ENCODE measurements around the gene GALC.

The GALC gene

GRCh38 chr14:88005978-88006851, 13.2 kb upstream of the GALC start:
- peak; percentile 85 for DNase-seq

- DNase-seq = peak; percentile 83
Observed at GRCh38 chr14:88005050-88005481, 12.1 kb upstream of the GALC start, which contains the start of gene GPR65. TSS of gene GPR65 (plus strand) at chr14:88005135. CDS start at chr14:88010848, 5,713 bp downstream.

- DNase-seq = no peak
Observed at GRCh38 chr14:88004506-88005036, 11.6 kb upstream of the GALC start.

- no peak for DNase-seq
Observed at GRCh38 chr14:88003425-88003824, 10.4 kb upstream of the GALC start.

GRCh38 chr14:88002421-88003075, 9.6 kb upstream of the GALC start:
- DNase-seq = no peak

- no peak for DNase-seq
Observed at GRCh38 chr14:87999277-87999676, 6.3 kb upstream of the GALC start.

- no peak for DNase-seq
Observed at GRCh38 chr14:87998482-87998881, 5.5 kb upstream of the GALC start.

- no peak for DNase-seq
Observed at GRCh38 chr14:87996291-87996592, 3.3 kb upstream of the GALC start.

GRCh38 chr14:87995500-87996290, 2.7 kb upstream of the GALC start:
- no peak for DNase-seq

- peak; percentile 67 for DNase-seq
Observed at GRCh38 chr14:87994974-87995373, 2.0 kb upstream of the GALC start.

GRCh38 chr14:87992346-87992717, 650 bp downstream of the GALC start:
- DNase-seq = no peak

- no peak for DNase-seq
Observed at GRCh38 chr14:87990682-87991081, 2.3 kb downstream of the GALC start.

GRCh38 chr14:87989956-87990299, 3.1 kb downstream of the GALC start:
- no peak for DNase-seq

- DNase-seq = no peak
Observed at GRCh38 chr14:87989221-87989955, 3.6 kb downstream of the GALC start.

- DNase-seq = no peak
Observed at GRCh38 chr14:87979689-87980088, 13.3 kb downstream of the GALC start.

GRCh38 chr14:87975636-87976035, 17.3 kb downstream of the GALC start:
- no peak for DNase-seq

GRCh38 chr14:87971010-87971409, 22.0 kb downstream of the GALC start:
- no peak for DNase-seq

- DNase-seq = no peak
Observed at GRCh38 chr14:87967496-87967895, 25.5 kb downstream of the GALC start.

GRCh38 chr14:87966816-87967215, 26.2 kb downstream of the GALC start:
- no peak for DNase-seq

- DNase-seq = no peak
Observed at GRCh38 chr14:87961246-87961645, 31.7 kb downstream of the GALC start.

GRCh38 chr14:87960013-87960787, 32.8 kb downstream of the GALC start:
- DNase-seq = peak; percentile 57

- DNase-seq = no peak
Observed at GRCh38 chr14:87955501-87955900, 37.5 kb downstream of the GALC start.

Measured in CD4-positive, alpha-beta T cell treated with Interleukin-10 for 1 hour (primary cell).